Thyroid gland (tissue), 4 donors: ENCODE results near the gene STAC2.

Source experiments
- POLR2A ChIP-seq, 2 donors: fragments of 450-650 bp; IDR thresholded peaks; one replicate each; pipeline ENCODE4 v1.6.1; 2017; ENCODE audit warnings: antibody characterized with exemption in 2 of 2, mild to moderate bottlenecking in 2 of 2, moderate library complexity in 1 of 2
- TF ChIP-seq, protein P1 (sequence below), 6 experiments: fragments of 200-600 bp in 3 of 6; fragments of 450-650 bp in 3 of 6; sonication (generic) in 3 of 6; IDR thresholded peaks; one replicate each; pipeline ENCODE4 v1.5.1; 2016 to 2019; ENCODE audit warnings: antibody characterized with exemption in 6 of 6, mild to moderate bottlenecking in 2 of 6, inconsistent platforms in 1 of 6, moderate library complexity in 1 of 6

GRCh38 chr17:39199820-39200069 lies 26.0 kb downstream of the STAC2 start:
- TF ChIP-seq, protein P1, sequence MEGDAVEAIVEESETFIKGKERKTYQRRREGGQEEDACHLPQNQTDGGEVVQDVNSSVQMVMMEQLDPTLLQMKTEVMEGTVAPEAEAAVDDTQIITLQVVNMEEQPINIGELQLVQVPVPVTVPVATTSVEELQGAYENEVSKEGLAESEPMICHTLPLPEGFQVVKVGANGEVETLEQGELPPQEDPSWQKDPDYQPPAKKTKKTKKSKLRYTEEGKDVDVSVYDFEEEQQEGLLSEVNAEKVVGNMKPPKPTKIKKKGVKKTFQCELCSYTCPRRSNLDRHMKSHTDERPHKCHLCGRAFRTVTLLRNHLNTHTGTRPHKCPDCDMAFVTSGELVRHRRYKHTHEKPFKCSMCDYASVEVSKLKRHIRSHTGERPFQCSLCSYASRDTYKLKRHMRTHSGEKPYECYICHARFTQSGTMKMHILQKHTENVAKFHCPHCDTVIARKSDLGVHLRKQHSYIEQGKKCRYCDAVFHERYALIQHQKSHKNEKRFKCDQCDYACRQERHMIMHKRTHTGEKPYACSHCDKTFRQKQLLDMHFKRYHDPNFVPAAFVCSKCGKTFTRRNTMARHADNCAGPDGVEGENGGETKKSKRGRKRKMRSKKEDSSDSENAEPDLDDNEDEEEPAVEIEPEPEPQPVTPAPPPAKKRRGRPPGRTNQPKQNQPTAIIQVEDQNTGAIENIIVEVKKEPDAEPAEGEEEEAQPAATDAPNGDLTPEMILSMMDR (IDR thresholded peaks at IDR 0.05), result no peak
- no peak for TF ChIP-seq POLR2A (IDR thresholded peaks at IDR 0.05)
